ENCODE data around the gene RALGAPB. TPM values are rescaled to one million over a fixed set of nuclear protein-coding genes. Genes with fewer than 3 reads are reported as not detected.
A peak's percentile ranks its signal among the peaks of the same experiment; 100 is the strongest.
"Not testable (repeated sequence)": the region's sequence is repeated elsewhere in the genome, so short reads cannot be mapped to it uniquely, and the experiment has no call there.

The RALGAPB gene
- polyA plus RNA-seq, 1 experiment = 30.1 TPM

DNA sequence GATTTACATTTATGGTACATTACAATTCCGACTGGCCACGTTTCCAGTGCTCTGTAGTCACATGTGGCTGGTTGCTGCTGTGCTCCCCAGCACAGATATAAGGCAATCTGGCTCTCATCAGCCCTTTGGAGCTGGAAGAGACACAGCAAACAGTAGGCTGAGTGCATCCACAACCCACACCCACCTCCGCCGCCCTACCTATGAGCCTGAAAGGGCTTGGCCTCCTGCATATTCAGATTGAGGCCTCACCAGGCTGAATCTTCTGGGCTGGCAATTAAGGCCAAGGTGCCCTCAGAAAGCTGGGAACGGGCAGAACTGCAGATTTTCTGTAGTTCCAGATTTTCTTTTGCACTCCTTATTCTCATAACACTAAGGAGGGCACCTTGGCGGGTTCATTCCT lies 34.8 kb upstream of the RALGAPB start:
- ChIA-PET POLR2A (interaction anchor here (0.7 to 1.0 kb wide), 2 partner anchors 8 to 185 kb away, joined by 3 to 4 read pairs; no protein-coding TSS in a partner anchor), CTCF (interaction anchor here (0.6 to 2.3 kb wide), 4 partner anchors 8 to 207 kb away, joined by 4 to 15 read pairs (median 9); no protein-coding TSS in a partner anchor)
- peaks cover 3% of the 10 kb centered on the region; the same call in 1 of the 2 replicates for H3K9me3 ChIP-seq (ENCODE audit: control insufficient read depth, insufficient read depth, low read length)
- TF ChIP-seq, protein P1, sequence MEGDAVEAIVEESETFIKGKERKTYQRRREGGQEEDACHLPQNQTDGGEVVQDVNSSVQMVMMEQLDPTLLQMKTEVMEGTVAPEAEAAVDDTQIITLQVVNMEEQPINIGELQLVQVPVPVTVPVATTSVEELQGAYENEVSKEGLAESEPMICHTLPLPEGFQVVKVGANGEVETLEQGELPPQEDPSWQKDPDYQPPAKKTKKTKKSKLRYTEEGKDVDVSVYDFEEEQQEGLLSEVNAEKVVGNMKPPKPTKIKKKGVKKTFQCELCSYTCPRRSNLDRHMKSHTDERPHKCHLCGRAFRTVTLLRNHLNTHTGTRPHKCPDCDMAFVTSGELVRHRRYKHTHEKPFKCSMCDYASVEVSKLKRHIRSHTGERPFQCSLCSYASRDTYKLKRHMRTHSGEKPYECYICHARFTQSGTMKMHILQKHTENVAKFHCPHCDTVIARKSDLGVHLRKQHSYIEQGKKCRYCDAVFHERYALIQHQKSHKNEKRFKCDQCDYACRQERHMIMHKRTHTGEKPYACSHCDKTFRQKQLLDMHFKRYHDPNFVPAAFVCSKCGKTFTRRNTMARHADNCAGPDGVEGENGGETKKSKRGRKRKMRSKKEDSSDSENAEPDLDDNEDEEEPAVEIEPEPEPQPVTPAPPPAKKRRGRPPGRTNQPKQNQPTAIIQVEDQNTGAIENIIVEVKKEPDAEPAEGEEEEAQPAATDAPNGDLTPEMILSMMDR (IDR thresholded peaks at IDR 0.05; ENCODE audit: low read depth, low read length) = no peak
- no peak for DNase-seq (ENCODE audit: low read depth, low spot score)
- peaks cover 2% of the 10 kb centered on the region for H3K27me3 ChIP-seq (ENCODE audit: control insufficient read depth, insufficient read depth, low read length)
- H3K4me3 ChIP-seq (ENCODE audit: low read depth, low read length) = no peak overlapping the region
- no peak overlapping the region for H3K27ac ChIP-seq (ENCODE audit: low read depth, low read length)

DNA sequence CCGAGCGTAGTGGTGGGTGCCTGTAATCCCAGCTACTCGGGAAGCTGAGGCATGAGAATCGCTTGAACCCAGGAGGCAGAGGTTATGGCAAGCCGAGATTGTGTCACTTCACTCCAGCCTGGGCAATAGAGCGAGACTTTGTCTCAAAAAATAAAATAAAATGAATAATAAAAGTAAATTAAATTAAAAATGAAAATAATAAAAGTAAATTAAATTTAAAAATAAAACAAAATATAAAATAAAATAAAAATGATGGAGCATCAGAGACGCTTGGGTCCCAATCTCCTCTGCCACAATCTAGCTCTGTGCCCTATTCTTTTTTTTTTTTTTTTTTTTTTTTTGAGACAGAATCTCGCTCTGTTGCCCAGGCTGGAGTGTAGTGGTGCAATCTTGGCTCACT lies 31.5 kb upstream of the RALGAPB start:
- H3K27me3 ChIP-seq (ENCODE audit: control insufficient read depth, insufficient read depth, low read length); H3K4me3 ChIP-seq (ENCODE audit: low read depth, low read length); POLR2A ChIA-PET; DNase-seq (ENCODE audit: low read depth, low spot score); H3K9me3 ChIP-seq (ENCODE audit: control insufficient read depth, insufficient read depth, low read length); H3K27ac ChIP-seq (ENCODE audit: low read depth, low read length): not testable (repeated sequence)
- CTCF ChIA-PET = interaction anchor here (1.2 kb wide), 1 partner anchor 12 kb away, joined by 3 read pairs; no protein-coding TSS in a partner anchor

DNA sequence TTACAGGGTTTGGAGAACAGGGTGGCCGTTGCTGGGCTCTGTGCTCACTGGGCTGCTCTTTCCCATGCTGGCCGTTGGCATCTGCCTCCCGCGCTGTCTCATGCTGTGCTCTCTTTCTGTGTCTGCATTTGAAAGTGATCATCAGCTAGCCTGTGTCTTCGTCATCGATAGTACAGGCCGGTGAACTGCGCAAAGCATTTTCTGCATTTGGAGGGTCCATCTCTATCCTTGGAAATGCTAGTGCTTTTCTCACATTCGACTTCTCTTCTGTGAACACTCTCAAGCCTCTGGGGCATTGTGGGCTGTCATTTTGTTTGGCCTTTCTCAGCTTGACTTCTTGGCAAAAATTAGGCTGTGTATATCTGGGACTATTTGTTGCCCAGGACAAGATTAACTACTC lies 30.7 kb upstream of the RALGAPB start:
- H3K27me3 ChIP-seq (ENCODE audit: control insufficient read depth, insufficient read depth, low read length) = peaks cover 2% of the 10 kb centered on the region
- CTCF ChIA-PET = interaction anchor here (1.2 kb wide), 1 partner anchor 11 kb away, joined by 3 read pairs; no protein-coding TSS in a partner anchor

DNA sequence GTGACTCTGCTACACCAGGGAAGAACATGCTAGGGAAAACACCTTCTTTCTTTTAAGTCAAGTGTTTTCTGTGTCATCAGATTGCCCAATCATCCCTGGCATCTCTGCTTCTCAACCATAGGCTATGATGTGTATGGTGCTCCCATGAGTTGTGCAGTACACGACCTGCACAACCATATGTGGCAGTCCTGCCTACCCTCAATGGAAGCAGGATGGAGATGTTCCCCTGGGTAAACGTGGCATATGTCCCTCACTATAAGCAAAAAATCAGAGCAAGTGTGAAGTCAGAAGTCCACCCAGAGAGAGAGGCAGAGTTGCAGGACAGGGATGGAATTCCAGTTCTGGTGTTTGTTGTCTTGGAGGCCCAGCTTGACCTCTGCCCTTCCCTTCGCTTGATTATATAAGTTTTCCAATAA lies 27.3 kb upstream of the RALGAPB start:
- CTCF ChIA-PET = interaction anchor here (0.6 to 3.6 kb wide), 11 partner anchors 8 to 308 kb away, joined by 3 to 99 read pairs (median 5); partner anchors contain the start of genes RALGAPB and SNHG17
- Histone ChIP-seq H3K27me3 (ENCODE audit: control insufficient read depth, insufficient read depth, low read length) (peaks cover 1% of the 10 kb centered on the region), H3K27ac (ENCODE audit: low read depth, low read length) (no peak overlapping the region), H3K4me3 (ENCODE audit: low read depth, low read length) (no peak overlapping the region), H3K9me3 (ENCODE audit: control insufficient read depth, insufficient read depth, low read length) (peaks cover 4% of the 10 kb centered on the region; the same call in 1 of the 2 replicates)
- DNase-seq (ENCODE audit: low read depth, low spot score) = no peak
- POLR2A ChIA-PET = interaction anchor here (1.5 kb wide), 1 partner anchor 19 kb away, joined by 10 read pairs; no protein-coding TSS in a partner anchor
- TF ChIP-seq, protein P1 (IDR thresholded peaks at IDR 0.05; ENCODE audit: low read depth, low read length) = no peak

More for the DNA sequence above, 30.7 kb upstream of the RALGAPB start:
- no peak for DNase-seq (ENCODE audit: low read depth, low spot score)
- TF ChIP-seq, protein P1 (IDR thresholded peaks at IDR 0.05; ENCODE audit: low read depth, low read length) = no peak
- no peak overlapping the region for H3K4me3 ChIP-seq (ENCODE audit: low read depth, low read length)
- H3K9me3 ChIP-seq (ENCODE audit: control insufficient read depth, insufficient read depth, low read length) = peaks cover 4% of the 10 kb centered on the region; the same call in 1 of the 2 replicates
- POLR2A ChIA-PET = no interaction called here
- no peak overlapping the region for H3K27ac ChIP-seq (ENCODE audit: low read depth, low read length)

DNA sequence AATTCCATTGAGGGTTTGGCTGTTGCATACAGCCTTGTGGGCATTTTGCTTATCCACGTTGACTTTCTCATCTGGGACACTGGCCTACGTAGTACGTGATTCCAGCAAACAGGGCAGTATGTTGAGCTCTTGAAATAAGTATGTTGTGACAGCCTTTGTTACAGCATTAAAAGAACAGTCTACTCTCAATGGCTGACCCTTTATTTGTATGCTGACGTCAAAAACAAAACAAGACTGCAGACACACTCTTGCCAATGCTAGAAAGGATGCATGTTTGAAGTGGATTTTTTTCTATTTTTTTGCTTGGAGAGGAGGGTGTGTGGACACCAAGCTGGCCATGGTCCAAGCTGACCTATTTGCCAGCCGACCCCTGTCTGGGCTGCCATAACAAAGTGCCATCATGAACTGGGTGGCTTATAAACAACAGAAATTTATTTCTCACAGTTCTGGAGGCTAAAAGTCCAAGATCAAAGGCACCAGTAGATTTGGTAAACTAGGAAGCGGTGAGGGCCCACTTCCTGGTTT lies 26.7 kb upstream of the RALGAPB start:
- Histone ChIP-seq H3K27me3 (ENCODE audit: control insufficient read depth, insufficient read depth, low read length) (no peaks in the 10 kb centered on the region), H3K27ac (ENCODE audit: low read depth, low read length) (no peak overlapping the region), H3K4me3 (ENCODE audit: low read depth, low read length) (peak overlapping the region; percentile 91), H3K9me3 (ENCODE audit: control insufficient read depth, insufficient read depth, low read length) (peaks cover 4% of the 10 kb centered on the region; the same call in 1 of the 2 replicates)
- DNase-seq (ENCODE audit: low read depth, low spot score) = no peak
- ChIA-PET POLR2A (interaction anchor here (0.6 to 2.8 kb wide), 8 partner anchors 9 to 93 kb away, joined by 3 to 36 read pairs (median 6); partner anchors contain the start of genes RALGAPB and SNHG17), CTCF (interaction anchor here (0.6 to 3.6 kb wide), 18 partner anchors 8 to 782 kb away, joined by 3 to 99 read pairs (median 4); partner anchors contain the start of genes RALGAPB and SNHG17)
- TF ChIP-seq, protein P1 (IDR thresholded peaks at IDR 0.05; ENCODE audit: low read depth, low read length) = no peak
